Mammary epithelial cell (primary cell): Measurements from ENCODE around the gene SLC39A3.

Experiments used
- CTCF ChIP-seq, 2 donors: IDR thresholded peaks in 1 of 2; conservative IDR thresholded peaks in 1 of 2; 2 replicates each; pipeline ENCODE4 v1.5.1; 2011 to 2012; ENCODE audit warnings: inconsistent platforms in 2 of 2, low read length in 2 of 2, mild to moderate bottlenecking in 2 of 2, control low read depth in 1 of 2, low read depth in 1 of 2; ENCODE audit not compliant: insufficient read depth in 1 of 2; ENCODE audit errors: extremely low read depth in 1 of 2
- EZH2 ChIP-seq: IDR thresholded peaks from 2 replicates; pipeline ENCODE4 v1.6.1; 2012; ENCODE audit warnings: low read length, inconsistent platforms, borderline replicate concordance

DNA sequence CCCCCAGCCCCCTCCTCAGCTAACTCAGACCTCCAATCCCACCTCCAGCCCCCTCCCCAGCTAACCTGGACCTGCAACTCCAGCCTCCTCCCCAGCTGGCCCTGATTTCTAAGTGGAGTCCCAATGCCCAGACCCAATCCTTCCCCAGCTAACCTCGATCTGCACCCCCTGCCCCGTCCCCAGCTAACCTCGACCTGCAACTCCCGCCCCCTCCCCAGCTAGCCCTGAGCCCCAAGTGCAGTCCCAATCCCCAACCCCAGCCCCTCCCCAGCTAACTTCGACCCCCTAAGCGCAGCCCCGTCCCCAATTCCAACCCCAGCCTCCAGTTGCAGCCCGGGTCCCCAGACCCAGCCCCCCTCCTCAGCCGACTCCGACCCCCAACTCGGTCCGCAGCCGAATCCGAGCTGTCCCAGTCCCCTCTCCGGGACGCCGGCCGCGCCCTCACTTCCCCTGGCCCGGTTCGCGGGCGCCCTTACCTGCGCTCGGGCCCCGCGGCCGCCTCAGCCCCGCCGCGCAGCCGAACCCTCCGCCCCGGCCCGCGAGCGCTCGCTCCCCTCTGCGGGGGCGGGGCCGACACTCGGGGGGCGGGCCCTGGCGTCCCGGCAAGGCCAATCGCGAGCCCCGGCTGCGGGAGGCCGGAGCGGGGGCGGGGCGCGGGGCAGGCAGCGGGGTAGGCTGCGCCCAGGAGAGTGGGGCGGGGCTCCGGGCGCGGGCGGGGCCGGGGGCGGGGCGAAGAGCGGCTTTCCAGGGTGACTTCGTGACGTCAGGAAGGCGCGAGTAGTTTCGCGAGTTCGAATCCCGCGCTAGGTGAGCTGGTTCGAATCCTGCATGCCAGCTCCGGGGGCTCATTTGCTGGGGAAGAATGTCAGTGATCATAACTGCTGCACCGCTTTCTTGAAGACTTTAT, 37.4 kb downstream of the SLC39A3 start, which contains the start of gene GNG7:
- TF ChIP-seq CTCF (conservative IDR thresholded peaks at IDR 0.05 in 1 of 2, IDR thresholded peaks at IDR 0.05 in 1 of 2; ENCODE audit: extremely low read depth in 1 of 2, insufficient read depth in 1 of 2, low read depth in 1 of 2, low read length in 2 of 2) (no peak), EZH2 (no peak)
